GM13976 (cell line): ENCODE results near the gene TSPAN9.

Experiments
- DNase-seq: peaks from one replicate; pipeline ENCODE4 v3.0.0; 2012; ENCODE audit warnings: low spot score
- in situ Hi-C: fragments of 300-500 bp; cut with MboI; formaldehyde crosslinking; loops from one replicate; pipeline ENCODE4 v1.12.0; 2022; ENCODE audit warnings: low sequenced_read_pairs, mixed read lengths, inconsistent platforms; ENCODE audit not compliant: unreplicated experiment
- TF ChIP-seq, protein P1 (sequence below): IDR thresholded peaks from 2 replicates; pipeline ENCODE4 v1.5.1; 2012; ENCODE audit warnings: borderline replicate concordance, mild to moderate bottlenecking; ENCODE audit not compliant: insufficient read depth; ENCODE audit errors: extremely low read depth, missing control alignments, control extremely low read depth

The TSPAN9 gene

DNA sequence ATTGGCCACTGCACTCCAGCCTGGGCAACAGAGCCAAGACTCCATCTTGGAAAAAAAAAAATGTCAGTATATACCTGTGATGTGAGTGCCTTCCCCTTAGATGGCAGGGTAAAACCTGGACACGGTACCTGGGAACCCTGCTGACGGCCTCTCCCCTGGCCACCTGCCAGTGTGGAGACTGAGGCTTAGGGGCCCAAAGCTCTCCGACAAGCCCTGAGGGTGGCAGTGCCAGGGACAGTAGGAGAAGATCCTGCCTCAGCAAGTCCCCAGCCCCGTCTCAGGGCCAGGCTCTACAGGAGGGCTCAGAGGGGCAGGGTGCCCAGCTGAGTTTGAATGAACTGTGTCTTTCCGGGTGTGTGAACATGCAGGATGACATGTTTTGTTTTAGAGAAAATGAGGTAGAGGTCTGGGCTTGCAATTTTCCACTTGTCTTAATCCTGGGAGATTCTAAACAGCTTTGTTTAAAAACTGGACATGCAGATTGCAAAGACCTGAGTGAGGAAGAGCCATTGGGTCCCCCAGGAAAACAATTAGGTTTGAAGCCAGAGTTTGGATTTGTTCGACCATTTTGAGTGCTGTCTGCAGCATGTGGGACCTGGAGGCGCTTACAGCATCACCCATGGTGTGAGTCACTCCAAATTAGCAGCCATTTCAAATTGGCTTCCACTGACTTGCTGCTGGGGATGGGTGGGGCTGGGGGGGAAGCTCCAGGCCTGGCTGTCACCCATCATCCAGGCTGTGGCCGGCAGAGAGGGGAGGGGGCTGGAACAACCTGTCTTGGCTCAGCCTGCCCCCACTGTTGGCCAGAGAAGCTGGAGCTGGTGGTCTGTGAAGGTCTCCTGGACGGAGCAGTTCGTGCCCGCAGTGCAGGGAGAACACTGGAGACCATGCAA lies 10.8 kb downstream of the TSPAN9 start:
- no peak for DNase-seq
- in situ Hi-C loops = no loop called here
- TF ChIP-seq, protein P1, sequence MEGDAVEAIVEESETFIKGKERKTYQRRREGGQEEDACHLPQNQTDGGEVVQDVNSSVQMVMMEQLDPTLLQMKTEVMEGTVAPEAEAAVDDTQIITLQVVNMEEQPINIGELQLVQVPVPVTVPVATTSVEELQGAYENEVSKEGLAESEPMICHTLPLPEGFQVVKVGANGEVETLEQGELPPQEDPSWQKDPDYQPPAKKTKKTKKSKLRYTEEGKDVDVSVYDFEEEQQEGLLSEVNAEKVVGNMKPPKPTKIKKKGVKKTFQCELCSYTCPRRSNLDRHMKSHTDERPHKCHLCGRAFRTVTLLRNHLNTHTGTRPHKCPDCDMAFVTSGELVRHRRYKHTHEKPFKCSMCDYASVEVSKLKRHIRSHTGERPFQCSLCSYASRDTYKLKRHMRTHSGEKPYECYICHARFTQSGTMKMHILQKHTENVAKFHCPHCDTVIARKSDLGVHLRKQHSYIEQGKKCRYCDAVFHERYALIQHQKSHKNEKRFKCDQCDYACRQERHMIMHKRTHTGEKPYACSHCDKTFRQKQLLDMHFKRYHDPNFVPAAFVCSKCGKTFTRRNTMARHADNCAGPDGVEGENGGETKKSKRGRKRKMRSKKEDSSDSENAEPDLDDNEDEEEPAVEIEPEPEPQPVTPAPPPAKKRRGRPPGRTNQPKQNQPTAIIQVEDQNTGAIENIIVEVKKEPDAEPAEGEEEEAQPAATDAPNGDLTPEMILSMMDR = no peak

DNA sequence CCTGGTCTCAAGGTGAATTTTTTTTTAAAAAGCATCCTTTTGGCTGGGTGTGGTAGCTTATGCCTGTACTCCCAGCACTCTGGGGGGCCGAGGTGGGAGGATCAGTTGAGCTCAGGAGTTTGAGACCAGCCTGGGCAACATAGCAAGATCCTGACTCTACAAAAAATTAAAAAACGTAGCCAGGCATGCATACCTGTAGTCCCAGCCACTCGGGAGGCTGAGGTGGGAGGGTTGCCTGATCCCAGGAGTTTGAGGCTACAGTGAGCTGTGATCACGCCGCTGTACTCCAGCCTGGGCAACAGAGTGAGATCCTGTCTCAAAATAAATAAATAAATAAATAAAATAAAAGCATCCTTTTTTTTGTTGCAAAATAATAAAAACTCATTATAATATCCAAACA lies 12.4 kb downstream of the TSPAN9 start:
- TF ChIP-seq, protein P1 = no peak
- DNase-seq = no peak
- in situ Hi-C loops = no loop called here

DNA sequence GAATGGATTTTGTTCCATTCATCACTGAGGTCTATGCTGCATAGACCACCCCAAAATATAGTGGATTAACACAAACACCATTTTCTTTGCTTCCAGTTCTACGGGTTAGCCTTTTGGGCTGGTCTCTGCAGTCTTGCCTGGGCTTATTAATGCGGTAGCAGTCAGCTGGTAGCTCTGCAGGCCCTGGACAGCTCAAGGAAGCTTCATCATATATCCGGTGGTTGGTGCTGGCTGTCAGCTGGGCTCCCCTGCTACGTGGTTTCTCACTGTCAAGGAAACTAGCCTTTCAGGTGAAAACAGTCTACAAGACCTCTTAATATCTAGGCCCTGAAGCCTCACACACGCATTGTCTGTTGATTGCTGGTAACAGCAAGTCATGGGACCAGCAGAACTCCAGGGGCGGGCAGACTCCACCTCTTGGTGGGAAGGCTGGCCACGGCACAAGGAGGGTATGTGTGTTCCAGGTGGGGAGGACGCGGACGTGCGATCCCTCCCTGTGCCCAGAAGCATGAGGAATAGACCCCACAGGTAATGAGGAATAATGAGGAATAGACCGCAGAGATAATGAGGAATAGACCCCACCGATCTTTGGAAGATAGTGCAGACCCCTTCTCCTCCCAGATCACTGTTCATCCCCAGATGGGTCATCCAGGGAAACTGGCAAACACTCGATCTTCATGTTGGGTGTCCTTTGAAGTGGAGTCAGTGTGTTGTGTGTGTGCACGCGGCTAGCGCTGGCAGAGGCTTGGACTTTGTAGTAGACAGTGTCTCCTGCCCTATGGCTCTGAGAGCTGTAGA lies 13.3 kb downstream of the TSPAN9 start:
- in situ Hi-C loops = no loop called here
- DNase-seq = no peak
- TF ChIP-seq, protein P1 = no peak

DNA sequence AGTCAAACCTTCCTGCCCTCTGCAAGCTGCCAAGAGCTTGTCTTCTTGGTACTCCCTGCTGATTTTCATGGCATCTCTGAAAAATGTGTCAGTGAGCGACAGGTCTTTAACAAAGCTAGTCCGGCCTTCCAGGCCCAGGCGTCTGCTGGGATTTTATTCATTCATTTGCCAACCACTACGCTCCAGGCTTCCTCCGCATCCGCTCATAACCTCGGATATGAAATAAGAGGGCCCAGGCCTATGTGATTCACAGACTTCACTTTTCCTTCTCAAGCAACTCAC lies 13.8 kb downstream of the TSPAN9 start:
- in situ Hi-C loops = no loop called here
- TF ChIP-seq, protein P1 = no peak
- DNase-seq = no peak

DNA sequence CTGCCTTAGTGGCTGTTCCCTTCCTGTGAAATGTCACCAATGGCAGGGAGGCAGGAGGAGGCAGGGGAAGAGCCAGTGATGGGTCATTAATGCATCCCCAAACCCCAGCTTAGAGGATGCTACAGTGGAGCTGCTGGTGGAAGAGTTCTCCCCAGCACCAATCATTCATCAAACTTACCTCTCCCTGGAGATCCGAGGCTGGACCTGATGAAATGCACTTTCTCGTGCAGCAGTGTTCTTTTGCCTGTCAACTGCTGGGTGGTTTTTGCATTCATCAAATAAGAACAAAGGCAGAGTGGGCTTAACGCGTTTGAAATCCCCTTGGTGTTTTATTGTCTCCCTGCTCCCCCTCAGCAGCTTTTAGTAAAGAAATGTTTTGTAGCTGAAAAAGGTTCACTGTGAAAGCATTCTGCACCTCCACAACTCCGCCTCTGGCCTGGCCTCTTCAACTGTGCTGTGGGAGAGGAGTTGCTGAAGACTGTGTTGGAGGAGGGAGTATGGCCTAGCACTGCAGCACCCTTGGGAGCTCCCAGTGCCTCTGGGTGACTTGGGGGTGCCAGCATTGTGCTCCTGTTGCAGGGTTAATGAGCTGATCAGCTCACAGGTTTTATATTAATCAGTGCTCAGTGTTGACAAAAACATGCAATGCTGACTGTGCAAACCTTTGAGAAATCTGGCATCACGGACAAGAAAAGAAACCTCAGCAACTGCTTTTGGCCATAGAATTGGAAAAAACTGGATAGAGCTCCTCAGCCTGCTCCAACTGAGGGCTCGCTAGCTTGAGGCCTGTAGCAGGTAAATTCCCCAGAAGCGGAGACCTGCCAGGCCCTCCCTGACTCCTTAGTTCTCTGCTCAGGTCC lies 14.4 kb downstream of the TSPAN9 start:
- in situ Hi-C loops = no loop called here
- TF ChIP-seq, protein P1 = no peak
- DNase-seq = no peak

DNA sequence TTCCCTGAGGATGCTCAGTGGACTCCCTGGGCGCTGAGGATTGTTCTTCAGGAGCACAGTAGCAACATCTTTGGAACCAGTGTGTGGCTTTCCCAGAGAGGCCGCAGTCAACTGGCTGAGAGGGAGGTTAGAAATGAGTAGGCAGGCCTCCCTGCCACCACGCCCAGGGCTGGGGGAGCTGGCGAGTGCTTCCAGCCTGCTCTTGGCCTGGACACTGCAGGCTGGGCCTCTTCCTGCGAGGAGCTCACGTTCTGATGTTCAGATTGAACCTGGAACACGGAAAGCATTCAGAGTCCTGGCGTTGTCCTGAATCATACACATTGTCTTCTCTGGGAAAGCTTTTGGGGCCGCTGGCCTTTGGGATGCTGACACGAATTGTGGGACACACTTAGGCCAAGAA lies 15.6 kb downstream of the TSPAN9 start:
- in situ Hi-C loops = no loop called here
- DNase-seq = no peak
- TF ChIP-seq, protein P1 = no peak
